ENCODE measurements around the gene DNM2.

DNM2 gene

DNA sequence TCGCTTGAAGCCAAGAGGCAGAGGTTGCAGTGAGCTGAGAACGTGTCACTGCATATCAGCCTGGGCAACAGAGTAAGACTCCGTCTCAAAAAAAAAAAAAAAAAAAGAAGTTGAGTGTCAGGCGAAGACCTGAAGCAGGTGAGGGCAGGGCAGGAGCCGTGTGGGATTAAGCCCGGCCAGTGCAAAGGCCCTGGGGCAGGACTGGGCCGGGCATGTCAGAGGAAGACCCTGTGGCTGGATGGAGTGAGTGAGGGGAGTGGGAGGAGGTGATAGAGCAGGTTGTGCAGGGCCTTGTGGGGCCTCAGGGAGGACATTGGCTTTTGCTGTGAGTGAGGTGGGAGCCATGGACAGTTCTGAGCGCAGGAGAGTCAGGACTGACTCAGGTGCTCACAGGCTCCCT is 70.3 kb downstream of the DNM2 start:
- no peak for DNase-seq

DNA sequence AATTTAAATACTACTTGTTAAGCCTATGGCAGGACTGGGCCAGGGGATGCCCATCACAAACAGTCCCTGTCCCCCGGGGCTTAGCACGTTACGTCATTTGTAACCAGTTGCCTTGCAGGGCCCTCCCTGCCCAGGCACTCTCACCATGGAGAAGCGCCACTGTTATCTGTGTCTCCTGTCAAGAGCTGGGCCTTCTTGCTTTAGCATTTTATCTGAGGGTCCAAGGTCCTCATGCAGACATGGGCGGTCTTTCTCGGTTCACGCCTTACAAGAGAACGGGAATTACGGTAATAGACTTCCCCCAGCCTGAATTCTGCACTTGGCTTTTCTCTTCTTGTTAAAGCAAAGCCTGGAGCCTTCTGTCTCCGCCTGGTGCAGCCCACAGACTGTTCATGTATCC is 72.0 kb downstream of the DNM2 start:
- no peak for DNase-seq

DNA sequence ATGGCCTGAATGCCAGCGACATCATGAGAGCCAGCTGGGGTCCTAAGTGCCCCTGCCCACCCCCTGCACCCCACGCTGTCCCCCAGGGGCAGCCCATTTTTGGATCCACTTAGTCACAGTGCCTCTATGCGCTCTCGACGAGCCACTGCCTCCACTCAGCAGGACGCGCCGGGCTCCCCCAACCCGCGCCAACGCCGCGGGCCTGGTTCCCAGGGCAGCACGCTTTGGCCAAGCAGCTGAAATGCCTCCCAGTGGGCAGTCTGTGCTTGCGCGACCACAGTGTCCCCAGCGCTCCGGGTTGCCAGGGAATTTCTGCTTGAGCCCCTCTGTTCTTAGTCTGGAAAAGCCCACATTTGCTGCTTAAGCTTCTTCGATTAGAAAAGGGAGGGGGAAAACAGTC is 78.8 kb downstream of the DNM2 start:
- no peak for DNase-seq

DNA sequence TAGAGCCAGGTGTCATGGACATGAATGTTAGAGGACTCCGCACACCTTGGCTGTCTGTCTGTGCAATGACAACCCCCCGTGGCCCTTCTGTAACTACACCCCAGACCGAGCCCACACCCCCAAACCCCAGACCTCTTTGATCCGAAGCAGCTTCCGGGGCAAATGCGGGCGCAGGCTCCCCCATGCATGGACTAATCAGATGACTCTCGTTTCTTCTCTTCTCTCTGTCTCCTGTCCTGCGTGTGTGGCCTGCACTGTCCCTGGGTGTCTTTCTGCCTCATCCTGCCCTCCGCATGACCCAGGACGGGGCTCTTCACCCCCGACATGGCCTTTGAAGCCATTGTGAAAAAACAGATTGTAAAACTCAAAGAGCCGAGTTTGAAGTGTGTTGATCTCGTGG is 79.2 kb downstream of the DNM2 start:
- DNase-seq = no peak

DNA sequence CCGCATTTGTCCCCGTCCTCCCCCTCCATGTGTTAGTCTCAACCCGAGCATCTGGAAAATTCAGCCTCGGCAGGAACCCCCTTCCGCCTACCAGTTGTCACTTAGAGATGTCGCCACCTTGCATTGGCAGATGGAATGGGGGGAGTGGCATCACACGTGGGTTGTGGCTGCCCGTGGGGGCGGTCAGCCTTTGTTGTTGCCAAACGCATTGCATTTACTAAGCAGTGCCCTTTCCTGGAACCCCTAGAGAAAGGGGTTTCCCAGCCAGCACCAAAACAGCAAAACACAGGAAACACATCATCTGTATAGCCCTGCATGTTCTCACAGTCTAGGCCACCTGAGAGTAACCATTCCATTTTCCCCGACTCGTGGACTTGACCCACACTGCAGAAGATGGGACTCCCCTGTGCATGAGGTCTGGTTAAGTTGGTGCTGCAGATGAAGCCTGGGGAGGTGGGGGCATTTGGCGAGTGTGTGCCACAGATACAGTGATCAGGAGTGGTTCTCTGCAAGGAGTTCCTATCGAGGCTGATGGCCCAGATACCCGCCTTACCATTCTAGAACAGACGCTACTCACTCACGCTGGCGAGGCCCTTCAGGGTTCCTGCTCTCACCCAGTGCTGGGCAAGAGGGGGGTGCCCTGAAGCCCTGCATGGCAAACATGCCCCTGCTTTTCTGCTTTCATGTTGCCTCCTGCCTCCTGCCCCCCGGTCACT is 79.8 kb downstream of the DNM2 start:
- DNase-seq = no peak

DNA sequence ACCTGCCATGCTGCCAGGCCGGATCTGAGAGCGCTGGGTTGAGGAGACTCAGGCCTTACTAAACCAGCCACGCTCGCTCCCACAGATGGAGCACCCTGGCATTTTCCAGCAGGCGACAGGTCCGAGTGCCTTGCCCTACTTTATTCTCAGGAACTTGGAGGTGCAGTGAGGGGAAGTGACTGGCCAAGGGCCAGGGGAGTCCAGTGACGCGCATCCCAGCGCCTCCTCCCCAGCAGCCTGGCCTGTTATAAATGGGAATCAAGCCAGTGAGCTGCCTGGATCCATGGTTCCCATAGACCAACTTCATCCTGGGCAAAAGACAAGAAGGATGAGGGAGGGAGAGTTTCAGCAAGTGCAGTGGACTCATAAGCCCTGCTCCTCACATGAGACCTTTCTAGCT is 82.6 kb downstream of the DNM2 start:
- no peak for DNase-seq

DNA sequence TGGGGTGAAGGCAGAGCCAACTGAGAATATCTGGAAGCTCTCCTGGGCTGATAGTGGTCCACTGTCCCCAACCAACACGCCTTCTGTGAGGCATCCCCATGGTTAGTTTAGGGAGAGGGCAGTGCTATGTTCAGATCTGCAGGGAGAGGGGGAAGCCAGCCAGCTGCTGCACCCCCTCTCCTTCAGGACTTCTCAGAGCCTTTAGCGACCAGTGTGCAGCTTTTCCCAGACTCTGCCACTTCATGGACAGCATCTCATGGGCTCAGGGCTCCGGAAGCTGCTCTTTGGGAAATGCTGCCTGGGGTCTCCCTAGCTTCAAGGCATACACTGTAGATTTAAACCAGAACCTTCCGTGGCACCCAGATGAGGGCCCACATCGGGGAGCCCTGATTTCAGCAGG is 84.6 kb downstream of the DNM2 start:
- no peak for DNase-seq

DNA sequence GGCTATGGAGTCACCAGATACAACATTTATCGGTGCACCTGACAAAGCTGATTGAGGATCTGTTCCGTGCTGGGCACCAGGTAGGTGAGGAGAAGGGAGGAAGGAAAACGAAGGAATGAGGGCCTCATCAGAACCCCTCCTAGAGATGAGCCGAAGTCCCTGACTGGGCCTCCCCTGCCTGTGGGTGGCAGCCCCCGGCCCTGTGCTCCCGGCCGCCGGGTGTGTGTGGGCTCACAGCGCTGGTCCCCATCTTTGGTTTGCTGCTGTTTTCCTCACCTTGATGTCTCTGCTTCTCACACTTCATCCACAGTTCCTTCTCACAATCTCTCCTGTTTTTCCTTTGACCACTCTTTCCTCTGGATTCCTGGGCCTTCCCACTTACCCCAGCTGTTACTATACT is 85.4 kb downstream of the DNM2 start:
- DNase-seq = no peak

DNA sequence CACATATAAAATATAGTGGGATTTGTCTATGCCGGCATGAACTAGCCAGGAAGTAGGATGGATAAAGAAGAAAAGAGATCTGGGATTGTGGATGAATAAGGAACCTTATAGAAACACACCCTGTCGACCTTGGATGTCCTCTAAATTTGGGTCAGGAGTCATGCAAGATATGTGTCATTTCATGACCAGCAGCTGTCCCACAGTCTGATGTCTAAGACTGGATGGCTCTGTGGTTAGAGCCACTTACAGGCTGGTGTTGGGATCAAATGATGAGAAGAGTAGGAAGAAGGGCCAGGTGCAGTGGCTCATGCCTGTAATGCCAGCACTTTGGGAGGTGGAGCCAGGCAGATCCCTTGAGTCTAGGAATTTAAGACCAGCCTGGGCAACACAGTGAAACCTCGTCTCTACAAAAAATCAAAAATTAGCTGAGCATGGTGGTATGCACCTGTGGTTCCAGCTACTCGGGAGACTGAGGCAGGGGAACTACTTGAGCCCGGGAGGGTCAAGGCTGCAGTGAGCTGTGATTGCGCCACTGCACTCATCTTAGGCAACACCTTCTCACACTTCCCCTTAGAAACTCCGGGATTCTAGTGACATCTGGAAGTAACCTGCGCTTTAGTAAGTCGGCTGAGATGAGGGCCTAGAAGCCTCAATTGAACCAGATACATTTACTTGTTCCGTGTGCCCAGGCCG is 87.3 kb downstream of the DNM2 start:
- DNase-seq = peak; percentile 5

DNA sequence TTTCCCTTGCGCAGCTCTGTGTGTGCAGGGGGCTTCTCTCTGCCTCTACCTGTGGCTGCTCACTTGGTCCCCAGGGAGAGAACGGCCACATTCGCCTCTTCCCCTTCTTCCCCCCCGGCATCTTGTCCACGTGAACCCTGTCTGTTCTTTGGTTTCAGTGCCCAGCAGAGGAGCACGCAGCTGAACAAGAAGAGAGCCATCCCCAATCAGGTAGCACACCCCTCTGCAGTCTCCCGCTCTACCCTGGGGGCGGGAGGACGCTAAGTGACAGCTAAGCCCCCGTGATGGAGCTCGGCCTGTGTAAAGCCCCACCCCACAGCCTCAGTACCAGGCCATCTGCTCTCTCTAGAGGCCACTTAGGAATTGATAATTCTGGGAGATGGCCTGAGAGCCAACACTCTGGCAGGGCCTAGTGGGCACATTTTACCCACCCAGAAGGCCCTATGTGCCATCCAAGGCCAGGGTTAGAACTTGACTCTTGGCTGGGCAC is 87.9 kb downstream of the DNM2 start:
- no peak for DNase-seq

DNA sequence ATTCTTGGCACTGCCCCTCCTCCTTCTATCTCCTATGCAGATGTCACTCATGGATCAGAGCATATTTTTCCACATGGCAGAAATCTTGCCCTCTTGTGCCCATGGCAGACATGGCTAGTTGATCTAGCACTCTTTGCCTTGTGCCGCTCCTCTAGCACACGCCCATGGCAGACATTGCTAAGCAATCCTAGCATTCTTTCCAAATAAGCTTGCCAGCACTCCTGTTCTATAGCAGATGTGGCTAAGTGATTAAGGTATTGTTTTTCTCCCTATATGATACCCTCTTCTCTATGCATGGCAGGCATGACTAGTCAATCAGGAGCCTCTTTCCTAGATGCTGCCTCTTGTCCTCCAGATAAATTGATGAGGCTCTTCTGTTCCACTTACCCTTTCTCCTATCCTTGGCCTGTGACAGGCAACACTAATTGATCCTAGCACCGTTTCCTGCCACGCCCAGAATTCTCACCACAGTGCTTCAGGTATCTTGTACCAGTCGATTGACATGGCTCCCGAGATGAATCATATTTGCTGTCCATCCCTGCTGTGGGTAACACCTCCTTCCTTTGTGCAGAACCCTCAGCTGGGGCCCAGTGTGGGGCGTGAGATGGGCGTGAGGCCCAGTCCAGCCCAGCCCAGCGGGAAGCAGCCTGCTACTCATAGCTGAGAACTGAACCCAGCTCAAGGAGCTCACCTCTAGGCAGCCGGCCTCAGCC is 91.2 kb downstream of the DNM2 start:
- DNase-seq = no peak

DNA sequence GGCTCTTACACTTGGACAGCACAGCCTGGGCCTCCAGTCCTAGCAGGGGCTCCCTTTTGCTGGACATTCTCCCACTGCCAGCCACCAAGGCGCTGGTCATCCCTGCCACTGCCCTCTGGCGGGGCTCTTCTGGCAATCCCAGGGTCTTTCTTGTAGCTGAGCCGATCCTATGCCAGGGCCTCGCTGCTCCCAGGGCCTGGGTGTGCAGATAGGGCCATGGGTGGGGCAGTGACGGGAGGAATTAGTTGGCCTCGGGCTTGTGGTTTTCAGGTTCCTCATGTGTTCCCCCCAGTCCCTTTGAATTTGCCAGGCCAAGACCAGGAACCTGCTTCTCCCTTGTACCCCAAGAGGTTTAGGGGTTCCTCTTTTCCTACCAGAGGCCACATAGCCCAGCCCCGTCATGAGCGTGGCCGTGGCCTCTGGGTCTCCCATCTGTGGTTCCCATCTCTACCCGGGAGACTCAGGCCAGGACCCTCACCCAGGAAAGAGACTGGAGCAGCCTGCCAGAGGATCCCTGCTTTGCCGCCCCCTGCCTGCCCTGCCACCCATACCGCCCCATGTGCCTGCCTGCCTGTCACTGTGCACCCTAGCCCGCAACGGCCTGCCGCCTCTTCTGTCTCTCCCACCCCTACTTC is 91.9 kb downstream of the DNM2 start:
- no peak for DNase-seq

DNA sequence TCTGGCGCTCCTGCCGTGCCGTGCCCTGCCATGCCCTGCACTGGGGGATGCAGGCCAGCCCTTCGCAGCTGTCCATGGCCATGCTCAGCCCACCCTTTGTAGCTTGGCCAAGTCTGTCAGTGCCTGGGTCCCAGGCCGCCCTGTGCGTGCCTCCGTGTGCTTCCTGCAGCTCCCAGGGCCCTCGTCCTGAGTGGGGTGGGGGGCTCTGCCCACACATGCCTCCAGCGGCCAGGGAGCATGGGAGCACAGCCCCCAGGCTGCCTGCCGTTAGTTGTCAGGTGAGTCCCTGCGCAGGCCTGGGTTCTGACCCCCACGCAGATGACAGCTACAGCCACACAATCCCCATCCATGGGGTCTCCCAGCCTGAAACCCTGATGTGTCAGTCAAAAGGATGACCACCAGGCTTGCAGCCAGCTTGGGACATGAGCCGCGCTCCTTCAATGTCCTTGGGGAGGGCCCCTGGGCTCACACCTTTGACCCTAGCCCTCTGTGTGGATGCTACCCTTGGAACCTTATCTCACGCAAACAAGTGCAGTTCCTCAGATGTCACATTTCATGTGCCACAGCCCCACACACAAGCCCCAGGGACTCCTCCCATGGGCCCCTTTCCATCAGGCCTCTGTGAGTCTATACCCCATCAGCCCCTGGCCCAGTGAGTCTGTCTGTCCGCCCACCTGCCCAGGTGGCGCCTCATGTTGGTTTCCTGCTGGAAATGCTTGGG is 93.7 kb downstream of the DNM2 start:
- no peak for DNase-seq

DNA sequence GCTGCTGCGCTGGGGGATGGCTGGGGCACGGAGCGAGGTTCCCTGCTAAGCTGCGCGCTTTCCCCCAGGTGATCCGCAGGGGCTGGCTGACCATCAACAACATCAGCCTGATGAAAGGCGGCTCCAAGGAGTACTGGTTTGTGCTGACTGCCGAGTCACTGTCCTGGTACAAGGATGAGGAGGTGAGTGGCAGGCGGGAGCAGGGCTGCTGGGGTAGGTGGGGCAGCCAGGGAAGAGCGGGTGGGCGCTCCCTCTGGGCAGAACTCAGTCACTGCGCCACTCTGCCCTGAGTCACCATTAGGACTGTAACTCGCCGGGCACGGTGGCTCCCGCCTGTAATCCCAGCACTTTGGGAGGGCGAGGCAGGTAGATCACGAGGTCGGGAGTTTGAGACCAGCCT is 94.3 kb downstream of the DNM2 start:
- DNase-seq = no peak

DNA sequence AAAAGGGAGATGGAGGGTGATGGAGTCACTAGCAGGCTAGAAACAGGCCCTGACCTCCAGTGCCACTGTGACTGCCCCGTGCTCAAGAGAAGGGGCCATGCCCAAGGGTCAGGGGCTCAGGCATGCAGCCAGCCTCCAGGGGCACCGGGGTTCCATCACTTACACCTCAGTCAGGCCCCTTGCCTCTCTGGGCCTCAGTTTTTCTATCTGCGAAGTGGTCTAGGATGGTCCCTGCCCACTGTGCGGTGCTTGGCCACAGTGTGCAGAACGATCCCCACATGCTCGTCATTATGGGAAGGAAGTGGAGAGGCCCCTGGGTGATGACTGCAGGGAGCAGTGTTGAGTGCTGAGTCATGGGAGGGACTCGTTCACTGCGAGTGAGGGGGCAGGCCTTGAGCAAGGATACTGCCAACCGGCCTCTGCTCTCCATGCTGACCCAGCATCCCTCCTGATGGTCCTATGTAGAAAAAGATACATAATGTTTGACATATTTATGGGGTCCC is 95.1 kb downstream of the DNM2 start:
- peak; percentile 14 for DNase-seq

DNA sequence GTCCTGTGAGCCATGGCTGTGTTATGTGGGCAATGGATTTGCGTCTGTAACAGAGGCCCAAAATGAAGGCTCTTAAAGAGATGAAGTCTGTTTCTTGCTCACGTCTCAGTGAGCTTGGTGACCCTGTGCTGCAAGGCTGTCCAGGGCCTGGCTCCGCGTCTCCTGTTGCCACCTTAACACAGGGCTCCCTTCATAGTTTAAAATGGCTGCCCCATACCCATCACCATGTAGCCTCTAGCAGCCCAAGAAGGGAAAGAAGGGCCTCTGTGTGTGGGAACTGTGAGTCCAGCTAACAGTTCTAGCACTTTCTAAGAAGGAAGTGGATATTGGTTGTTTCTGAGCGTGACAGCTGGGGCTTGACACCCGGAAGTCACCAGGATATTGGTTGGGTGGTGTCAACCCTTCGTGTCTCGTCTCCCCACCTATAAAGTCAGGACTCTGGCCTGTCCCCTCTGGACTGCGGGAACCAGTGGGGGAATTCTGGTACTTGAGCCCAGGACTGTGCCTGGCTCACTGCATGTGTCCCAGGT is 97.2 kb downstream of the DNM2 start:
- no peak for DNase-seq

DNA sequence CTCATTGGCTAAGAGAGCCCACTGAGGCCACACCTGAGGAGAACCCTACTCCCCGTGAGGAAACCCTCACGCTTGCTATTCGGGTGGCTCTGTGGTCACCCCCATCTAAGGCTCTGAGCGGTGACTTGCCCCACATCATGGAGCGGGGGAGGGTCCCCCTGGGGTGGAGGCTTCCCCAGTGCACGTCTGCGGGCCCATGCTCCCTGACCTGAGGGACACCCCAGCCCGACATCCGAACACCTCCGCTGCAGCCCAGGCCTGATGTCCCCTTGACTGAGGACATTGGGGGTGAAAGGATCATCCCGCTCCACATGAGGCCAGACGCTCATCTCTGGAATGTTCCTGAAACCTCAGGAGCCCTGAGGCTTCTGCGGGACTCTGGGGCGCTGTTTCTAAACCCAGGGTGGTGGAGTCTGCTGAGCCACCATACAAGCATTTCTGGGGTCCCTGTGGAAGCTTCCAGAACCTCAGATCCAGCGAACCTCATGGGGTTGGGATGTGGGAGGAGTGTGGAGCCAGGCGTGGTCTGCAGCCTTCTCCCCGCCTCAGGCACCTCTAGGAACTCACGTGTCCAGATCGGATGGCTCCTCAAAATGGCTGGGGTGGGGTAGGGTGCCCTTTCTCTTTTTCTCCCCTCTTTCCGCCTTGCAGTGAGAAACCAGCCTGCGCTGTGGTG is 98.2 kb downstream of the DNM2 start:
- DNase-seq = no peak

DNA sequence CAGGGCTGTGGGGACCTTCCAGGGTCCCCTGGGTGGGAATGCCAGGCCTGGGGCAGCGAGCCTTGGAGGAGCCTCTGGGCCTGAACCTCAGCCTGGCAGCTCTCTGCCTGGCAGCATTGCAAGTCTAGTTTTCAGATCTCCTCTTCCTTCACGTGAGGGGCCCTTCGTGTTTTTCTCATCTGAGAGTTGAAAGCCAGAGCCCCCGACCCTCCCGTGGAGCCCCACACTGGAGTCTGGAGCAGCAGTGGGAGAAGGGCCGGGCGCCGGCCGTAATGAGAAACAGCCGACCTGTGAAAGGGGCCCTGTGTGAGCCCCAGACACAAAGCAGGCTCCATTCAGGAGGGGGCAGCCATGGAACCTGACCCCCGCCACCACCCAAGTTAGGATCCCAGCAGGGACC is 98.8 kb downstream of the DNM2 start:
- DNase-seq = no peak

DNA sequence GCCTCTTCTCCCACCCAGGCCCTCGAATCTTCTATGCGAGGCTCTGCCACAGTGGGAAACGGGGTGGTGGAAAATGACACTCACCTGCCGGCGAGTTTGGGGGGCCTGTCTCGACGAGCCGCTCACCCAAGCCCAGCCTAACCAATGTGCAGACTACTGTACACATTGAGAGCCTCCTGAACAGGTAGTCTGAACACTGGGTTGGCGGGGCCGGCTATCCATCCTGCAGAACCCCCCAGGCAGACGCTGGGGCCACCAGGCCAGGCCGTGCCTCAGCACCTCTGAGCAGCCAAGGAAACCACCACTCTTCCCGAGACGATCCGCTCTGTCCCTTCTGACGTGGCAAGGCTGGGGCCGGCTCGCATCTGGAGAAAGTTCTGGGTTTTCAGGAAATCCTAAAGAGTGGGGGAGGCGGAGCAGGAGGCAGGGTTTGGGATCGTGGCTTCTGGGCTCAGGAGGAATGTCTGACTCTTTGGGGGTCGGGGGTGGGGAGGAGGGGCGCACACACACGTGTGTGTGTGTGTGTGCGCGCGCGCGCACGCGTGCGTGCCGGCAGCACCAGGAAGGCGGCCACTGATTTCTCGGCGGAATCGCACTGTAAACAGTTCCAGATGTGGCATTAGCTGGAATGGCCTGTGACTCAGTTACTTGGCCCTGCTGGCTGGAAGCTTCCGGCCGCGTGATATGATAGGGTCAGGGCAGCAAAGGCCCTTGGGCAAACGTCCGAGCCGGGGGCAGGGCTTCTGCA is 99.6 kb downstream of the DNM2 start:
- DNase-seq = no peak

DNA sequence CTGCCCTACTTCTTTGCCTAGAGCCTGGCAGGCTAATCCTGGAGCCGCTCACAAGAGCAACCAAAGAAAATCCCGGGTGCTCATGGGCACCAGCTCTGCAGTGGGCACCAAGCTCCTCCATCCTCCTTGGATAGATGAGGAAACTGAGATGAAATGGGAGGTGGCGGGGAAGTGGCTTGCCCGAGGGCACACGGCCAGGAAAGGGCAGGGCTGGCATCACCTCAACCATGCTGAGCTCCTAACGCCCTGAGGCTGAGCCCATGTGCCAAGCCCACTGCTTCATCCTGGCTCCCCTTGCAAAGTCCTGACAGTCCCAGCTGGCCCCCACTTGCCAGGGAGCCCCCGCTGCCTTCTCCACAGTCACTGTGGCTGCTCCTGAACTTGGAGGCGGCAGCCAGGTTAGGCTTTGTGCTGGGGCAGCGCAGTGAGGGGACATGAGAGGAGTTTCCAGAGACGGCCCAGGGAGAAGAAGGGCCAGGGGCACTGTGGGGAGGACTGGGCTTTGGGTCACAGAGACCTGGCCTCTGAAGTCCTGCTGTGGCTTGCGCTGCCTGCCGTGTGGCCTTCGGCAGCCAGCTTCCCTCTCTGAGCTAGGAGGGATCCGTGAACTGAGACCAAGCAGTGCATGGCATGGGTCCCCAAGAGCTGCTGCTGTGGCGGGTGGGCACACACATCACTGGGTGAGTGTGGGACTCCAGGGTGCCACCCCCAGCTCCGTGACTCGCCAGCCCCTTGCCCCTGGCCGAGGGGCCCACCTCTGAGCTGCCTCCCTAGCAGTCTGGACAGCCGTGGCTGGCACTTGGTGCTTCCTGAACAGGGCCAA is 100.6 kb downstream of the DNM2 start:
- no peak for DNase-seq

Measured in SIG-M5 (cell line).